Right atrium auricular region (tissue), 2 donors: ENCODE results near the gene ACSL3. TPM values are rescaled to one million over a fixed set of nuclear protein-coding genes. Genes with fewer than 3 reads are reported as not detected.
A peak's percentile ranks its signal among the peaks of the same experiment; 100 is the strongest.

Experiments used
- DNase-seq: peaks from one replicate; pipeline ENCODE4 v3.0.0-alpha.2; 2019; ENCODE audit warnings: low spot score
- H3K27ac ChIP-seq, 2 donors: fragments of 200-600 bp; sonication (generic); 1 replicate in 1 of 2; 2 replicates in 1 of 2; pipeline ENCODE4 v1.5.1; 2016 to 2019
- H3K27me3 ChIP-seq, 2 donors: fragments of 200-600 bp; sonication (generic); one replicate each; pipeline versions ENCODE4 v1.5.1 to v1.6.0; 2017 to 2019
- H3K36me3 ChIP-seq: fragments of 200-600 bp; sonication (generic); one replicate; pipeline ENCODE4 v1.5.1; 2016
- H3K4me1 ChIP-seq, 2 donors: fragments of 200-600 bp; sonication (generic); one replicate each; pipeline versions ENCODE4 v1.5.1 to v1.6.0; 2017 to 2019
- H3K4me3 ChIP-seq, 2 donors: fragments of 200-600 bp; sonication (generic); 1 replicate in 1 of 2; 2 replicates in 1 of 2; pipeline ENCODE4 v1.5.1; 2017 to 2019; ENCODE audit warnings: mild to moderate bottlenecking in 1 of 2, moderate library complexity in 1 of 2
- H3K9me3 ChIP-seq, 2 donors: fragments of 200-600 bp; sonication (generic); one replicate each; pipeline ENCODE4 v1.5.1; 2019
- CTCF ChIP-seq, 2 donors: fragments of 200-600 bp; sonication (generic); IDR thresholded peaks; one replicate each; pipeline ENCODE4 v1.5.1; 2019; ENCODE audit warnings: antibody characterized with exemption in 2 of 2
- total RNA-seq, 2 donors: library from RNA; depleted of rRNA; stranded (reverse); fragments of >200 nt; gene quantifications; one replicate each; pipeline ENCODE4 v1.1.0, GENCODE V29; 2016

The ACSL3 gene
- total RNA-seq, 2 donors from 2014 or later, result 29.0 to 35.7 TPM

- Histone ChIP-seq H3K9me3 (no peaks in the 10 kb centered on the region), H3K27ac (no peak overlapping the region), H3K4me3 (no peak overlapping the region), H3K4me1 (peaks cover 0 to 40% of the 10 kb centered on the region in 2 donors), H3K36me3 (no peaks in the 10 kb centered on the region), H3K27me3 (no peaks in the 10 kb centered on the region)
- no peak for TF ChIP-seq CTCF (IDR thresholded peaks at IDR 0.05)
- DNase-seq, result no peak
Measured at GRCh38 chr2:222879604-222879933, 18.7 kb downstream of the ACSL3 start.

GRCh38 chr2:222882484-222882928 lies 21.7 kb downstream of the ACSL3 start:
- H3K36me3 ChIP-seq, result no peaks in the 10 kb centered on the region
- no peaks in the 10 kb centered on the region for H3K9me3 ChIP-seq
- H3K4me1 ChIP-seq, result peaks cover 0 to 50% of the 10 kb centered on the region in 2 donors
- no peak overlapping the region for H3K4me3 ChIP-seq
- DNase-seq, result no peak
- no peak for TF ChIP-seq CTCF (IDR thresholded peaks at IDR 0.05)
- no peaks in the 10 kb centered on the region for H3K27me3 ChIP-seq
- no peak overlapping the region for H3K27ac ChIP-seq

- DNase-seq, result no peak
- H3K27me3 ChIP-seq, result no peaks in the 10 kb centered on the region
- H3K36me3 ChIP-seq, result no peaks in the 10 kb centered on the region
- H3K27ac ChIP-seq, result peak overlapping the region in 1 of 2 donors; percentile 37
- no peak for TF ChIP-seq CTCF (IDR thresholded peaks at IDR 0.05)
- H3K4me1 ChIP-seq, result peaks cover 0 to 47% of the 10 kb centered on the region in 2 donors
- H3K9me3 ChIP-seq, result no peaks in the 10 kb centered on the region
- no peak overlapping the region for H3K4me3 ChIP-seq
Measured at GRCh38 chr2:222883420-222883819, 22.6 kb downstream of the ACSL3 start.

GRCh38 chr2:222884114-222884771 lies 23.4 kb downstream of the ACSL3 start:
- Histone ChIP-seq H3K27ac (peak overlapping the region; percentile 13 to 37), H3K36me3 (no peaks in the 10 kb centered on the region), H3K9me3 (no peaks in the 10 kb centered on the region), H3K4me1 (peaks cover 0 to 41% of the 10 kb centered on the region in 2 donors), H3K4me3 (no peak overlapping the region), H3K27me3 (no peaks in the 10 kb centered on the region)
- TF ChIP-seq CTCF (IDR thresholded peaks at IDR 0.05), result no peak
- DNase-seq, result no peak

- Histone ChIP-seq H3K36me3 (no peaks in the 10 kb centered on the region), H3K4me3 (no peak overlapping the region), H3K4me1 (peaks cover 0 to 39% of the 10 kb centered on the region in 2 donors), H3K27me3 (no peaks in the 10 kb centered on the region), H3K27ac (peak overlapping the region in 1 of 2 donors; percentile 2), H3K9me3 (no peaks in the 10 kb centered on the region)
- no peak for TF ChIP-seq CTCF (IDR thresholded peaks at IDR 0.05)
- no peak for DNase-seq
Measured at GRCh38 chr2:222884805-222885424, 24.1 kb downstream of the ACSL3 start.
